CD4-positive, alpha-beta T cell treated with Interleukin-6 at 100 ng/mL for 8 hours (primary cell): ENCODE results near the gene PIK3R6.
"Not testable (repeated sequence)": the region's sequence is repeated elsewhere in the genome, so short reads cannot be mapped to it uniquely, and the experiment has no call there.

ENCODE experiments used
- DNase-seq: peaks from one replicate; pipeline ENCODE4 v3.0.0-alpha.2; 2020; ENCODE audit warnings: mixed read lengths, low spot score

PIK3R6 gene

DNA sequence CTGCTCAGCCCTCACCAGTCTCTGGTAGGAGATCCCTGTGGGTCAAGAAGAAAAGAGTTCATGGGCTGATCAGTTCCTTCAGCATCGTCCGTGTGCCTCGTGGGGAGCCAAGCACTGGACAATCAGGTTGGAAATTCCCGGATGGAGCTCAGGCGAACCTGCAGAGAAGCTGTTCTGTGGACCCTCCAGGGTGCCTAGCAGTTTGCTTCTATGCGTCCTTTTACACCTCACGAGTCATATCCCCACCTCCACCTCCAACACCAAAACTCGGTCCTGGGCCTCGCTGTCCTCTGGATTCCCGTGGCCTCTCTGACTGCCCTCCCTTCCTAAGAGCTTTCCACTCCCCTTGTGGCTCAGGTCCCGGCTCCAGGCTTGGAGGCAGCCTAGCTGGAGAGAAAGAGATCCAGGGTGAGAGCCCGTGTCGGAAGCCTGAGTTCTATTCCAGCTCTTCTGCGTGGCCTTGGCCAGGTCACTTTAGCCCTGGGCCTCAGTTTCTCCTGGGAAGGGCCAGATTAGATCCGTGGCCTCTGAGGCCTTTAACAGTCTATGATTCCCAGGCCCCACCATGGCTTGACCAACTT, 26.2 kb upstream of the PIK3R6 start:
- DNase-seq, result no peak

DNA sequence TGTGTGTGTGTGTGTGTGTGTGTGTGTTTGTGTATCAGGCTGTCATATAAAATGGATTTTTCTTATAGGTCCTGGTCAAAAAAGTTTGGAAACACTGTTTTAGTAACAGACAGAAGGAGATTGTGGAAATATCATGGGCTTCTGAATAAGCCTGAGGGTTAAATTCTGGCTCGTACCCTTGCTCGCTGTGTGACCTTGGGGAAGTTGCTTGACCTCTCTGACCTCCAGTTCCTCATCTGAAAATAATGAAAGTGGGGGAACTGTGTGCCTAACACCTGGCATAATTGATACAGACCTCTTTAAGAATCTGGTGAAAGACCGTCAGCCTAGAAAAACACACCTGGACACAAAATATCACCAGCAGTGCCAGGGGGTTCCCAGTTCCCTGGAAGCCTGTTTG, 25.6 kb upstream of the PIK3R6 start:
- DNase-seq, result no peak

DNA sequence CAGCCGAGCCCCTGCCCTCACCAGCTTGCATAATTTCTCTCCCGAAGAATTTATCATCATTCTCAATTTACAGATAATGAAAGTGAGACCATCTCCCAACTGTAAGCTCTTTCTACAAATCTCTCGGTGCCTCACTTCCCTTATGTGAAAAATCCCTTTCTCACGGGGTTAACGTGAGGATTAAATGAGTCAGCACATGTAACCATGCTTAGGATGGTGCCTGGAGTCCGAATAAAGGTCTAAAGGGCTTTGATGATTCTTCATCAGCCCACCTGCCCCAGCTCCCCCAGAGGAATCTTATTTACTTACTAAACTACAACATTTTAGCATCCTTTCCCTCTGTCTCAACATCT, 24.8 kb upstream of the PIK3R6 start:
- DNase-seq, result no peak

DNA sequence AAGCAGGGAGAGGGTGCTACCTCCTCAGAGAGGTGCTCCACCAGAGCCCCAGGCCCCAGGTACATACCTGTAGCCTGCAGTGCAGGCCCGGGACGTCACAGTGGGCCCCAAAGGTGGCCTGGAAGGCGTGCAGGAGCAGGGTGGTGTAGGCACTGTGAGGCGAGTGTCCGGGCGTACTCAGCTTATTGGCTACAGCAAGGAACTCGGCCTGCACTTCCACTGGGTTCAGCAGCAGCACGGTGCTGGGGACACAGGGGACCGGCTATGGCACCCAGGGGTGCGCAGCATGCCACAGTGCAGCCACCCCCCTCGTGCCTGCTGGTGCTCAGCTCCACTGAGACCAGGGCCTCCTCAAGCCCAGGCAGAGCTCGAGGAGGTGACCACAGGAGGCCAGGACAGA, 23.2 kb upstream of the PIK3R6 start:
- DNase-seq, result no peak

DNA sequence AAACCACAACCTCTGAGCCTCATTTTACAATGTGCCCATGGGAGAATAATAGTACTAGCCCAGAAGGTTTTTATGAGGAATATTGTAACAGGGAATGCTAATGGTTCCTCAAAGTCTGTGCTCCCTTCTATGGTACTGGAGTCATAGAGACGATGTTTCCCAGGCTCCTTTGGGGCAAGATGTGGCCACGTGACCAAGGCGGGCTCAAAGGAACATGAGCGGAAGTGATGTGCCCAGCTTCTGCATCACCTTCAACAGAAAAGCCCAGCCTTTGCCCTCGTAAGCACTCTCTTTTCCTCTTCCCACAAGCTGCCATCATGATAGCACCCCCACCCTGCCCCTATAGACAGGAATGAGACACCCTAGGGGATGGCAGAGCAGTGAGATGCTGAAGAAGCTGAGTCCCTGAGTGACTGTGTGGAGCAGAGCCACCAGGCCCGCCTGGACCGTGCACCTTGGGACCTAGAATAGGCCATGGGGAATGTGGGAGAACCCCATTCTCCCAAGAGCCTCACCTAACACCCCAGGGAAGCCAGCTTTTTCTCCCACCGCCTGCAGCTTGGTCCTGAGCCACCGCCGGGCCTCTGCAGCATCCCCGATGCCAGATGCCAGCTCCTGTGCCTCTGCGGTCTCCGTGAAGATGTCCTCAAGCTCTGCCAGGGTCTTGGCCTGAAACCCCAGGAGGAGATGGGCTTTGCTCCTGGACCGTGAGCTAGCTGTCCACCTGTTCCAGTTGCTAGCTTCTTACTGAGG, 22.2 kb upstream of the PIK3R6 start:
- DNase-seq, result no peak

GRCh38 chr17:8888704-8889302, 21.3 kb upstream of the PIK3R6 start:
- no peak for DNase-seq

DNA sequence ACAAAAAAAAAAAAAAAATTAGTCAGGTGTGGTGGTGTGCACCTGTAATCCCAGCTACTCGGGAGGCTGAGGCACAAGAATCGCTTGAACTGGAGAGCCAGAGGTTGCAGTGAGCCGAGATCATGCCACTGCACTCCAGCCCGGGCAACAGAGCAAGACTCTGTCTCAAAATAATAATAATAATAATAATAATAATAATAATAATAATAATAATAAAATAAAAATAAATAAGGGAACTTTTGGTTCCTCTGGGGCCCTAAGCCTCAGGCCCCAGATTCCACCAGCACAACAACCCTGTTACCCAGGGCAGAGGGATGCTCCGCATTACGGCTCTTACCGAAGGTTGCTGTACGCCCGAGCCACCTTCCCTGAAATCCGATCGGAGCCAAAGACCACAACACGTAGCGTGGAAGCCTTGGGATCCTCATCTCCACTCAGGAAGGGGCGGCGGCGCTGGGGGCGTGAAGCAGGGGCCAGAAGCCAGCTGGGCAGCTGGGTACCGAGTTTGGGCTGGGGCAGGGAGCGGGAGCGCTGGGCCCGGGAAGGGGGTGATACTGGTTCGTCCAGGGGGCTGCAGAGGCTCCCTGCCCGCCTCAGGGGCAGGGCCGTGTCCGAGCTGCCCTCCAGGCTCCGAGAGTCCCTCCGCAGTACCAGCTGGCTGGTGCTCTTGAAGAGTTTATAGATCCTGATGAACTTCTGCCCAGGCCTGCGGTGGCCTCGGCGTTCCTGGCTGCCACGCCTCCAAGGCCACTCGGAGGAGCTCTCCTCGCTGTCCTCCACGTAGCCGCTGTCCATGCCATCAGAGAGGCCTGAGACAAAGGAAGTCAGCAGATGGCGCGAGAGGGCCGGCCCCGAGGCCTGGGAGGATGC, 20.6 kb upstream of the PIK3R6 start:
- no peak for DNase-seq

GRCh38 chr17:8887301-8887700, 19.8 kb upstream of the PIK3R6 start:
- DNase-seq, result no peak

DNA sequence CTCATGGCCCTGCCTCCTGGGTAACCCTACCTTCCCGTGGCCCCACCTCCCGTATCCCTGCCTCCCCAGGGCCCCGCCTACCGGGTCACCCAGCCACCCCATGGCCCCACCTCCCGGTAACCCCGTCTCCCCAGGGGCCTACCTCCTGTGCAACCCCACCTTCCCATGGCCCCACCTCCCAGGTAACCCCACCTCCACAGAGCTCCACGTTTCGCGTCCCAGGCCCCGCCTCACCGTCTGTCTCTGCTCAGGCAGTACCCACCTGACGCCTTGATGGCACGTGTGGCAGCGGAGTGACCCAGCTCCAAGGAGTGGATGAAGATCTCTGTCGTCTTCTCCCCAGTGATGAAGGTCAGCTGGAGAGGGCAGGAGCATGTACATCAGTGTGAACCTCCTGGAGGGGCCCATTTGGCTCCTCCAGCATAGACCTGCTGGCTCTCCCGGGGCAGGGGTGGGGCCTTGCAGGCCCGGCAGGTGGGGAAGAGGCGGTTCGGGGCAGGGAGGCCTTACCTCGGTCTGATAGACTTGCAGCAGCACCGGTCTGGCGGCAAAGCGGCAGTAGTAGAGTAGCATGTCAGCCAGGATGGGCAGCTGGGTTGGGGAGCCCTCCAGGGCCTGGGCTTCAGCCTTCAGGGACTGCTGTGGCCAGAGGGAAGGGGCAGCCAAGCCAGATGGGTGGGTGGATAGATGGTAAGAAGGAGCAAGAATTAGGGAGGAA, 18.7 kb upstream of the PIK3R6 start:
- DNase-seq, result no peak

GRCh38 chr17:8885163-8885966, 17.9 kb upstream of the PIK3R6 start:
- DNase-seq, result not testable (repeated sequence)

DNA sequence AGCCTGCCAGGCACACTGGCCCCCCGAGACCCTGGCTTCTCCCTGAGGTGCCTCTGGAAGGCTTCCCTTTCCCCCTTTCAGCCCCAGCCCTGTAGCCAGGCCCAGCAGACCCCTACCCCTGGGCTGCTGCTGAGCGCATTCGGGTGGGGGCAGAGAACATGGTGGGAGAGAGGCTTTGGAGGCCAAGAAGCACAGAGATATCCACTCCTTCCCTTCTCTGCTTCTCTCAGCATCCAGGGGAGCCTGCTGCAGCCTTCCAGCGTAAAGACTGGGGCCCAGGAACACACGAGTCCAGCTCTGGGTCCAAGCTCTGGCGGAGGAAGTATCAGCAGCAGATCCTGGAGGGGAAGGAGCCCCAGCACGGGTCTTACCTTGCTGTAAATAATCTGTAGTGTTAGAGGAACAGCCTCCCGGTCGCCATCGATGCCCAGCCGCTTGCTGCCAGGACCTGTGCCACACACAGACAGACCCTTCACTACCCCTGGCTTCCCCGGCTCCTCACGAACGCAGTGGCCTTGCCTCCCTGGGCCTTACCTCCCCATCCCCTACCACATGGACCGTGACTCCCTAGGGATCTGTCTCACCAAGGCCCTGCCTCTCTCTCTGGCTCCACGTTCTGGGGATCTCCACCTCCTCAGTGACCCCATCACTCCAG, 17.0 kb upstream of the PIK3R6 start:
- no peak for DNase-seq

DNA sequence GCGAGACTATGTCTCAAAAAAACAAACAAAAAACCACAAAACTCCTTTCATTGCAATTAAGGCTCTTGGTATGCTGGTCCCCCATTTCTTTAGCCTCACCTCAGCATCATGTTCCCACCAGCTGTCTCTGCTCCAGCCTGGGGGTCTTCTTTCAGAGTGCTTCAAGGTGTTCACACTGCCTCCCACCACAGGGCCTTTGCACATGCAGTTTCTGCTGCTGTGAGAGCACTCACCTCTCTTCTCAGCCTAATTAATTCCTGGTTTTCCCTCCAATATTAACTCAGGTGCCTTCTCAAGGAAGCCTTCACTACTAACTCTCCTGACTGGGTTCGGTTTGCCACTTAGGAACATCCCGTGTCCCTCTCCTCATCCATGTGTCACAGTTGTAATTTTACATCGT, 15.9 kb upstream of the PIK3R6 start:
- no peak for DNase-seq

- no peak for DNase-seq
Measured at GRCh38 chr17:8881606-8882005, 14.1 kb upstream of the PIK3R6 start.

DNA sequence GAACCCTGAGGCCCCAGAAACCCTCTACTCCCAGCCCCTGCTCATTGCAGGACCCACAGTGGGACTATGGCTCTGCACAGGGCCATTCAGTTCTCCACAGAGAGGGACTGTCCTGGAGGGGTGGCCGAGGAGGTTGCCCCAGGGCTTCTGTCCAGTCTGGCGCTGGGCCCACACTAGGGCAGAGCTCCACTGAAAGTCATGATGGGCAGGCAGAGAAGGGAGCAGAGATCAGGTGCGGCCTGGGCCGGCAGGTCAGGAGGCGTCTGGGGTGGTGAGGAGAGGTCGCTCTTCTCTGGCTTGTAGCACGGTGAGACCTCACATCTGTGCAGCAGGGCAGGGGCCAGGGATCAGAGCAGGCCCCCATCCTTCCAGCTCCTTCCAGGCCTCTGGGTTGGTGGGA, 13.0 kb upstream of the PIK3R6 start:
- DNase-seq, result no peak

DNA sequence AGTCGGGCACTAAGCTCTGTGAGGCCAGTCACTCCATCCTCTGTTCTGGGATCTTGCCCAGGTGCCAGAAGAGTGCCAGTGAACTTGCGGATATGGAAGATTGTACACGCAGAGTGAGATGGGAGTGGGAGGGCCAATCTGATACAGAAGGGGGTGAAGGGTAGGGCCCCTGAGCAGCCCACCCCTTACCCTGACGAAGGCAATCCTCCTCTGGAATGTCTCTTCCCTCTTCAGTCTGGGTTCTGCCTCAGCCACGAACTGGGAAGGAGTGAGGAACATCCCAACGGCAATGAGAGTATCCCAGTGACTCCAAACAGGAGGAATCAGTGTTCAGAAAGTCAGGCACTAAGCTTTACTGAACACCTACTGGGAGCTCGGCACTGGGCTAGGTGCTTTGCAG, 11.9 kb upstream of the PIK3R6 start:
- DNase-seq, result no peak

DNA sequence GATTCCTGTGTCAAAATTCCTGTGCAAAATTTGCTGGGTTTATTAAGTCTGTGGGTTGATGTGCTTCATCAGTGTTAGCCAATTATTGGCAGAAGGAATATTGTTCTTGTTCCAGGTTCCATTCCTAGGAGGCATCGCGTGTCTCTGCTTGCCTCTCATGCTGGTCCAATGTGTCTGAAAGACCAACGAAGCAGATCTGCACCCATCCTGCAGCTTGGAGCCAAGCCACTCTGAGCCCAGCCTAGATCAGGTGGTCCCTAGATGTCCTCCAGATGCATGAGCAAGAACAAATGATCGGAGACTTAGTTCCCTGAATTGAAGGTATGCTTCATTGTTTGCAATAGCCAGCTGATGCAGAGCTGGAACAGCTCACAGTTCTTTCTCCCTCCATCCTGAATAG, 10.5 kb upstream of the PIK3R6 start:
- DNase-seq, result no peak

- DNase-seq, result no peak
Measured at GRCh38 chr17:8875957-8876356, 8.5 kb upstream of the PIK3R6 start.

DNA sequence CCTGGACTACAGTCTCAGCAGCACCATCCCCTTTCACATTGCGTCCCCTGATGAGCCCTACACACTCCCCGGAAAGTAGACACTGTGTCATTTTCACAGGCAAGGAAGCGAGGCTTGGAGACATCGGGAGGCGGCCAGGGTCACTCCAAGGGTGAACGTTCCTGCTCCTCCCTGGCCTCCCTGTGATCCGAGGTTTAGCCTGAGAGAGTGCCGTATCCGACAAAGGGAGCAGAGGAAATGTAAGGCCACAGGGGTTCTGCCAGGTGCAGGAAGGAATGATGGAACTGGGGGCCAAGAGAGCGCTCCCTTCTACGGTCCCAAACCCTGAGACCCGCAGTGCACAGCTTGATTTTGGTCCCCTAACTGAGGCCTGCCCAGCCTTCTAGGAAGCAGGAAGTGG, 8.0 kb upstream of the PIK3R6 start:
- DNase-seq, result no peak

- no peak for DNase-seq
Measured at GRCh38 chr17:8873801-8874715, 6.6 kb upstream of the PIK3R6 start.
